ENCODE data around the gene MYADM.

The MYADM gene

DNA sequence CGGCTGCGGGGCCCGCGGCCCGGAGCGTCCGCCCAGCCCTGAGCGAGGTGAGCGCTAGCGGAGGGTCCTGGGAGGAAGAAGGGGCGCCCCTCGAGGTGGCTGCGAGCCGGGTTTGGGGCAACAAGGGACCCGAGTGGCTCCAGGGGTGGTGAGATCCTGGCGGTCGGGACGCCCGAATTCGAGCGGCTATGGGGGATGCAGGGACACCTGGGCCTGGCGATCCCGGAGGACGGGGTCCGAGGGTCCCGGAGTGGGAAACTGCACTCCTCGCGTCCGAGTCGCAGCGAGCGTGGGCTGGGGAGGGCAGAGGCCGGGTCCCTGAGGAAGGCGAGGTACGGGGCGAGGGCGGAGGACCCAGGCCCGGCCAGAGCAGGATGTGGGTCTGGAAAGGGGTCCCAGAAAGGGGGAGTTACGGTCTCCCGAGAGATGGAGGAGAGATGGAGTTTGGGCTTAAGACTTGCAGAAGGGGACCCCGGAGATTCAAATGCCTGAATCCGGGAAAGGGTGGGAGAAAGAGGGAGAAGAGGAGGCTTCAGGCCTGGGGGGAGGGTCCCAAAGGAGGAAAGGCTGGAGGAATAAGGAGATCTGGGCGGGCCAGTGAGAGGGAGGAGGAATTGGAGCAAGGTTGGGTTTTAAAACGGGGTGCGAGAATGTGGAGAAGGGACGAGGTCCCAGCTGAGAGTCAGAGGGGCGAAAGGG is 41.9 kb downstream of the MYADM start:
- peaks cover 57% of the 10 kb centered on the region for H3K4me1 Mint-ChIP-seq
- ATAC-seq = no peak
- no peak overlapping the region for H3K27ac Mint-ChIP-seq
- no peaks in the 10 kb centered on the region for H3K36me3 Mint-ChIP-seq
- no peak overlapping the region for H3K4me3 Mint-ChIP-seq
- no peaks in the 10 kb centered on the region for H3K9me3 Mint-ChIP-seq
- DNase-seq (ENCODE audit: low spot score in 2 of 2) = no peak

DNA sequence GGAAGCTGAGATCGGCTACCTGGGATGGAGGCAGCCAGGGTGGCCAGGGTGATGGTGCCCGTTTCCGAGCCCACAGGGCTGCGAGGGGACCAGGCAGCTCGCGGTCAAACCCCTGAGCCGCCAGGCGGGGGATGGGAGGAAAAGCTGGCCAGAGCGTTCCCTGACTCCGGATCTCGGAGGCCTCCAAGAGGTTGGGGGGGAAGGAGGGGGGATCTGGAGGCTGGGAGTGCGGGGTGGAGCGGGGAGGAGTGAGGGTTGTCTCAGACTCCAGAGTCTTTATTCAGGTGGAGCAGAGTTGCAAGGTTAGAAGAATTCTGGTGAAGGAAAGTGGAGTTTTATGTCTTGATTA is 42.5 kb downstream of the MYADM start:
- no peak for DNase-seq (ENCODE audit: low spot score in 2 of 2)
- no peak for ATAC-seq
- Mint-ChIP-seq H3K4me1 (peaks cover 53% of the 10 kb centered on the region), H3K4me3 (no peak overlapping the region), H3K9me3 (peaks cover 3% of the 10 kb centered on the region), H3K36me3 (no peaks in the 10 kb centered on the region), H3K27ac (no peak overlapping the region)

DNA sequence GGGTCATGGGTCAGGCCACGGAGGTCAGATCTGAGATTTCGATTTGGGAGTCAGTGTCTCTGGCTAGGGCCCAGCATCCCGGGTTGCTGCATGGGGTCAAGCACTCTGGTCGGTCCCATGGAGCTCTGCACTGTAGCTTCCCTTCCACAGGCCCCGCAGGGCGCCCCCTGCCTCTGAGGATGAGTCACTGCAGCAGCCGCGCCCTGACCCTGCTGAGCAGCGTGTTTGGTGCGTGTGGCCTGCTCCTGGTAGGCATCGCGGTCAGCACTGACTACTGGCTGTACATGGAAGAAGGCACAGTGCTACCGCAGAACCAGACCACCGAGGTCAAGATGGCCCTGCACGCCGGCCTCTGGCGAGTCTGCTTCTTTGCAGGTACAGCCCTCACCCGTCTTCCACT is 45.0 kb downstream of the MYADM start:
- H3K9me3 Mint-ChIP-seq = peaks cover 3% of the 10 kb centered on the region
- no peak overlapping the region for H3K27ac Mint-ChIP-seq
- H3K4me3 Mint-ChIP-seq = no peak overlapping the region
- H3K36me3 Mint-ChIP-seq = no peaks in the 10 kb centered on the region
- ATAC-seq (no peak), DNase-seq (ENCODE audit: low spot score in 2 of 2) (no peak)
- H3K4me1 Mint-ChIP-seq = peaks cover 28% of the 10 kb centered on the region

DNA sequence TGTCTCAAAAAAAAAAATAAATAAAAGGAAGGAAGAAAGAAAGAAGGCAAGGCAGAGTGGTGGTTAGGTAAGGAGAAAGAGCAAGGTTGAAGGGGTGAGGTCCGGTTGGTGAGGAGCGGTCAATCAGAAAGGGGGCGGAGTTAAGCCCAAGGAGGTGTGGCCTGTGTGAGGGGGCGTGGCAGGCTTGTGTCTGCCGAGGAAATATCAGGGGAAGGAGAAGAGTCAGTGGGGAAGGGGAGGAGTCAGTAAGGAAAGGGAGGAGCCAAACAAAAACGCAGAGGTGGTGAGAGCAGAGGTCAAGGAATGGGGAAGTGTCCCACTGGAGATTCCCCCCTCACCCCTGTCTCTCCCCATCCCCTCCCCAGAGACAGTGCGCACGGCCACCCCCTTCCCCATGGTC is 47.3 kb downstream of the MYADM start:
- no peak overlapping the region for H3K4me3 Mint-ChIP-seq

DNA sequence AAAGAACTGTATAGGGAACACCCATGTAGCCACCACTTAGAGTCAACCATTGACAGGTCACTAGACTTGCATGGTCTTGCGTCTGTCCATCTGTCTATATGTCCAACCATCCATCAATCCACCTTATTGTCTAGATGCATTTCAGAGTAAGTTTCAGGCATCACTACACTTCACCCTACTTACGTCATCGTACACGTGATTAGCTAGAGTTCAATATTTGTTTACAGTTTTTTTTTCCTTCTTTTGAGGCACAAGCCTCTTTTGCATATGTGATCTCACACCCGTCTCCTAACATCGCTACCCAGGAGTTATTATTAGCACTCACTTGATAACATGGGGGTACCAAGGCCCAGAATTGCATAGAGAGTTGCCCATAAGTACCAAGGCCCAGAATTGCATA is 48.3 kb downstream of the MYADM start:
- Mint-ChIP-seq H3K9me3 (peaks cover 3% of the 10 kb centered on the region), H3K4me3 (no peak overlapping the region), H3K36me3 (no peaks in the 10 kb centered on the region), H3K27ac (no peak overlapping the region), H3K4me1 (no peaks in the 10 kb centered on the region)
- ATAC-seq (no peak), DNase-seq (ENCODE audit: low spot score in 2 of 2) (no peak)

More for the DNA sequence above, 47.3 kb downstream of the MYADM start:
- Mint-ChIP-seq H3K36me3 (no peaks in the 10 kb centered on the region), H3K9me3 (peaks cover 3% of the 10 kb centered on the region), H3K4me1 (peaks cover 8% of the 10 kb centered on the region), H3K27ac (no peak overlapping the region)
- ATAC-seq (no peak), DNase-seq (ENCODE audit: low spot score in 2 of 2) (no peak)

DNA sequence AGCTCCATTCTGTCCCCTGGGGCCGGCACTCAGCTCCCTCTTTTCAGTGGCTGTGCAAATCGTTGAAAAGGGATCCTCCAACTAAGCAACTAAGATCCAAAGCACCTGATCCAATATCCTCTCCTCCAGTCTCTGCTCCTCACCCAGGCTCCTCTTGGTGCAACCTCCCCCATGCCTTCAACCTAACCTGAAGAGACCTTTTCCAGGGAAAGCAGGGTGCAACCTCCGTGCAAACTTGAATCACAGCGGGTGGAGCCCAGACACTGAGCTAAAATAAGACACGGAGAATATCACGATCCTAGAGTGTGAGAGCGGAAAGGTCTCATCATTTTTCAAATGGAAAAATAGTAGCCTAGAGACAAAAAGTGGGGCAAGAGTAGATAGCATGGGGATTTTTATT is 49.7 kb downstream of the MYADM start:
- Mint-ChIP-seq H3K36me3 (no peaks in the 10 kb centered on the region), H3K4me1 (no peaks in the 10 kb centered on the region), H3K27ac (no peak overlapping the region), H3K4me3 (no peak overlapping the region), H3K9me3 (peaks cover 3% of the 10 kb centered on the region)
- DNase-seq (ENCODE audit: low spot score in 2 of 2) (no peak), ATAC-seq (no peak)

All from stimulated activated effector memory CD8-positive, alpha-beta T cell treated with anti-CD3 and anti-CD28 coated beads, Interleukin-12 subunit alpha, Interleukin-12 subunit beta, amount 100 ng/mL, for 72 hours (primary cell).